ENCODE results near the gene PCNA. TPM values are rescaled to one million over a fixed set of nuclear protein-coding genes. Genes with fewer than 3 reads are reported as not detected.
A peak's percentile ranks its signal among the peaks of the same experiment; 100 is the strongest.

Gene PCNA
- total RNA-seq, 1 donor from 2014 or later = 52.5 TPM

DNA sequence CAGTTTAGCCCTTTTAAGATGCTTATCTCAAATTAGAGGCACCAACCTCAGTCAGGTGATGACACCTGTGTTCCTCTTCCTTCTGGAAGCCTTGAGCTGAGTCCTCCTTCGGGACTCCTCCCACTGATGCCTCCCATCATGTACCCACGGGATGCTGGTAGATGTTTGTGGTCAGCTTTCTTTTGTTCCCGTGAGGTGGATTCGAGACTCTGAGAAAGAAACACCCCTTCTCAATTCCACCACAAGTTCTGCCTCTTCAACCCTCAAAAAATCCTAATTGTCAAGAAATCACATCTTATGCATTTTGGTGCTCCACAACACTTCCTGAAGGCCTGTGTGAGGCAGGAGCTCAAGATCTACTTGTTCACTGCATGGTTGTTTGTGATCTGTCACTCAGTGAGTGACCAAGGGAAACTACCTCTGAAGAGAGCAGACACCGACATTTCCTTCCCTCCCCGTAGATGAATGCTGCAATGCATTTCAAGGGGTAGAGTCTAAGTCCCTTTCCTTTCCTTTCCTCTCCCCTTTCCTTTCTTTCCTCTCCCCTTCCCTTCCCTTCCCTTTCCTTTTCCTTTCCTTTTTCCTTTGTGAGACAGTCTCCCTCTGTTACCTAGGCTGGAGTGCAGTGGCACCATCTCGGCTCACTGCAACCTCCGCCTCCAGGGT is 50.5 kb downstream of the PCNA start:
- H3K27me3 ChIP-seq = no peaks in the 10 kb centered on the region
- no peak overlapping the region for H3K4me3 ChIP-seq
- intact Hi-C loops (cut with DNase I) = no loop called here
- DNase-seq (ENCODE audit: low spot score in 2 of 2) = no peak
- H3K36me3 ChIP-seq = no peaks in the 10 kb centered on the region
- no peaks in the 10 kb centered on the region for H3K9me3 ChIP-seq
- H3K4me1 ChIP-seq = peaks cover 15 to 18% of the 10 kb centered on the region in 2 donors
- TF ChIP-seq, protein P1, sequence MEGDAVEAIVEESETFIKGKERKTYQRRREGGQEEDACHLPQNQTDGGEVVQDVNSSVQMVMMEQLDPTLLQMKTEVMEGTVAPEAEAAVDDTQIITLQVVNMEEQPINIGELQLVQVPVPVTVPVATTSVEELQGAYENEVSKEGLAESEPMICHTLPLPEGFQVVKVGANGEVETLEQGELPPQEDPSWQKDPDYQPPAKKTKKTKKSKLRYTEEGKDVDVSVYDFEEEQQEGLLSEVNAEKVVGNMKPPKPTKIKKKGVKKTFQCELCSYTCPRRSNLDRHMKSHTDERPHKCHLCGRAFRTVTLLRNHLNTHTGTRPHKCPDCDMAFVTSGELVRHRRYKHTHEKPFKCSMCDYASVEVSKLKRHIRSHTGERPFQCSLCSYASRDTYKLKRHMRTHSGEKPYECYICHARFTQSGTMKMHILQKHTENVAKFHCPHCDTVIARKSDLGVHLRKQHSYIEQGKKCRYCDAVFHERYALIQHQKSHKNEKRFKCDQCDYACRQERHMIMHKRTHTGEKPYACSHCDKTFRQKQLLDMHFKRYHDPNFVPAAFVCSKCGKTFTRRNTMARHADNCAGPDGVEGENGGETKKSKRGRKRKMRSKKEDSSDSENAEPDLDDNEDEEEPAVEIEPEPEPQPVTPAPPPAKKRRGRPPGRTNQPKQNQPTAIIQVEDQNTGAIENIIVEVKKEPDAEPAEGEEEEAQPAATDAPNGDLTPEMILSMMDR (IDR thresholded peaks at IDR 0.05) = no peak
- H3K27ac ChIP-seq = no peak overlapping the region

DNA sequence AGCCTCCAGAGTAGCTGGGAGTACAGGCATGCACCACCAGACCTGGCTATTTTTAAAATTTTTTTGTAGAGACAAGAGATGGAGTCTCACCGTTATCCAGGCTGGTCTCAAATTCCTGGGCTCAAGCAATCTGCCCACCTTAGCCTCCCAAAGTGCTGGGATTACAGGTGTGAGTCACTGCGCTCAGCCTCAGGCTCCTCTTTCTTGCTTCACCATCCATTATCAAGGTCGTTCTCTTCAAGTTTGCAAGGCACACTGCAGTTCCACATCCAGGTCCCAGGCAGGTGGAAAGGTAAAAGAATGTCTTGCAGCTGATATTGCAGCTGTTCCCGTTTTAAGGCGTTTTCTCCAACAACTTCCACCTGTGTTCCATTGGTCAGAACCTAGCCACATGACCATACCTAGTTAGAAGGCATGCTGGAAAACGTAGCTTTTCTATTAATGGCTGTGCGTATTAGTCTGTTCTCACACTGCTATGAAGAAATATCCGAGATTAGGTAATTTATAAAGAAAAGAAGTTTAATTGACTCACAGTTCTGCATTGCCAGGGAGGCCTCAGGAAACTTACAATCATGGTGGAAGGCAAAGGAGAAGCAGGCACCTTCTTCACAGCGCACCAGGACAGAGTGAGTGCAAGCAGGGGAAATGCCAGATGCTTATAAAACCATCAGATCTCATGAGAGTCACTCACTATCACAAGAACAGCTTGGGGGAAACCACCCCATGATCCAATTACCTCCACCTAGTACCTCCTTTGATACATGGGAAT is 51.7 kb downstream of the PCNA start:
- no peak overlapping the region for H3K27ac ChIP-seq
- TF ChIP-seq, protein P1 (IDR thresholded peaks at IDR 0.05) = no peak
- no peak for DNase-seq (ENCODE audit: low spot score in 2 of 2)
- intact Hi-C loops (cut with DNase I) = no loop called here
- no peaks in the 10 kb centered on the region for H3K9me3 ChIP-seq
- no peaks in the 10 kb centered on the region for H3K27me3 ChIP-seq
- no peaks in the 10 kb centered on the region for H3K36me3 ChIP-seq
- H3K4me3 ChIP-seq = no peak overlapping the region
- H3K4me1 ChIP-seq = peaks cover 7 to 12% of the 10 kb centered on the region in 2 donors

DNA sequence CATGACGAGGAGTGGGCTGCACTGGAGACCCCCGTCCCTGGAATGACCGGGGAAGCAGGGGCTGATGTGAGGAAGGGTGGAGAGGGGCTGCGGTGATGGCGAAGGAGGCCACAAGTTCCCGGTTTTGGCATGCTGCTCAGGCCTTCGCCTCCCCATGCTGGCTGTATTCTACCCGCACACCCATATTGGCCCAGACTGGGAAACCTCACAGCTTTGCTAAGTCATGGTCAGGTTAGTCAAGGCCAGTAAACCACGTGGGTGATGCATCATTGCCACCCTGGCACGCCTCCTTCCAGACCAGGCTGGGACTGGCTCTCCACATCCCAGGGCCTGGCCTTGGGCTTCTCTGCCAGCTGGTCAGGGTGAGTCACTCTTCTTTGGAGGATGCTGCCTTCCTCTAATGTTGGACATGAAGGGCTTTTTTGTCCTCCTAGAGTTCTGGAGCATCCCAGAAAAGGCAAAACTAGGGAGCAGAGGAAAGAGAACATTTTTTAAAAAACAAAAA is 53.8 kb downstream of the PCNA start:
- Histone ChIP-seq H3K4me1 (peaks cover 3 to 9% of the 10 kb centered on the region in 2 donors), H3K27me3 (no peaks in the 10 kb centered on the region), H3K4me3 (no peak overlapping the region), H3K36me3 (no peaks in the 10 kb centered on the region), H3K9me3 (no peaks in the 10 kb centered on the region), H3K27ac (peak overlapping the region; percentile 81)
- intact Hi-C loops (cut with DNase I) = no loop called here
- peak; percentile 86 to 95 for DNase-seq (ENCODE audit: low spot score in 2 of 2)
- TF ChIP-seq, protein P1 (IDR thresholded peaks at IDR 0.05) = no peak

DNA sequence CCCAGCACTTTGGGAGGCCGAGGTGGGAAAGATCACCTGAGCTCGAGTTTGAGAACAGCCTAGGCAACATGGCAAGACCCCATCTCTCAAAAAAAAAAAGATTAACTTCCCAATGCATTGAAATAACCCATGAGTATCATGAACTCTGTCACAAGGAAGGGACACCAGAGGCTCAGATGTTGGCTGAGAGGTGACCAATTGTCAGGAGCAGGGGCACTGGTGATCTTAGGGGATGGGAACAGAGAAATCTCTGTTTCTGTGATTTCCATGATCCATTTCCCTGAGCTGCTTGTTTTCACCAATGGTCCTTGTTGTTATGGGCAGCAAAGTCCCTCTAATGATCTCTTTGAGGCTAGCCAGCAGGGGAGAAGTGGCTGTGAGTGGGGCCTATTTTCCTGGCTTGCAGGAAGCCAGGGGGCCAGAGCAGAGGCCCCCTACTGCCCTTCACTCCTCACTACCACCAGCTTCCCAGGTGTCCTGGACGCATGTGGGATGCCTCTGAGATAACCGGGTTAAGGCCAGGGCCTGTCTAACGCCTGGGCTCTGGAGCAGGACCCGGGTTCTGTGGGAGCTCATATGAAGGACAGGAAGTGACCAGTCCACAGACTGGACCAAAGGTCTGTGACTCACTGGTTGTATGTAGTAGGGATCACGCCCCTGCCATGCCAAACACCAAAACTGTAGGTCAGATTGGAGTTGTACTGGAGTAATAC is 54.4 kb downstream of the PCNA start:
- peaks cover 3 to 9% of the 10 kb centered on the region in 2 donors for H3K4me1 ChIP-seq
- no peak overlapping the region for H3K4me3 ChIP-seq
- TF ChIP-seq, protein P1 (IDR thresholded peaks at IDR 0.05) = no peak
- H3K36me3 ChIP-seq = no peaks in the 10 kb centered on the region
- intact Hi-C loops (cut with DNase I) = no loop called here
- no peaks in the 10 kb centered on the region for H3K27me3 ChIP-seq
- DNase-seq (ENCODE audit: low spot score in 2 of 2) = peak in 1 of 2 donors; percentile 30
- peak overlapping the region; percentile 81 for H3K27ac ChIP-seq
- H3K9me3 ChIP-seq = no peaks in the 10 kb centered on the region

Other genes with a start within 250 kb of the PCNA start
- gene SLC23A2, start 118.4 kb downstream of the PCNA start, total RNA-seq = 32.8 TPM
- 114 TPM for gene TMEM230, start 6.9 kb downstream of the PCNA start, total RNA-seq
- 41.4 TPM for gene CDS2, start 7.0 kb upstream of the PCNA start, total RNA-seq
- gene PROKR2, start 197.0 kb upstream of the PCNA start, total RNA-seq = not detected